SHP77 treated with DMSO at 0.1 percent for 48 hours (cell line): ENCODE results near the gene HSPB8.

Experiments
- DNase-seq: peaks from one replicate; lab custom pipeline; 2025; lab: John Stamatoyannopoulos, UW

HSPB8 gene

GRCh38 chr12:119178544-119179334 lies at the start of gene HSPB8:
HSPB8 (plus strand) TSS chr12:119178931; CDS start chr12:119179313, 382 bp downstream.
- DNase-seq, result peak; percentile 62

DNA sequence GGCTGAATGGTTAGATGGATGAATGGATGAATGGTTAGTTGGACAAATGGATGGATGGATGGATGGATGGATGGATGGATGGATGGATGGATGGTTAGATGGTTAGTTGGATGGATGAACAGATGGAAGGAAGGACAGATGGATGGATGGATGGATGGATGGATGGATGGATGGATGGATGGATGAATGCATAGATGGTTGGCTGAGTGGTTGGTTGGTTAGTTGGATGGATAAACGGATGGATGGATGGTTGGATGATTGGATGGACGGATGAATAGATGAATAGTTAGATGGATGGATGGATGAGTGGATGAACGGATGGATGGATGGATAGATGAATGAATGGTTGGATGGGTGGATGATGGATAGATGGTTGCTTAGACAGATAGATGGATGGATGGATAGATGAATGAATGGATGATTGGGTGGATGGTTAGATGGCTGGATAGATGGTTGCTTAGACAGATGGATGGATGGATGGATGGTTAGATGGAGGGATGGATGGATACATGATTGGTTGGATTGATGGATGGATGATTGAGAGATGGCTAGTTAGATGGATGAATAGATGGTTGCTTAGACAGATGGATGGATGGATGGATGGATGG lies 48.8 kb upstream of the HSPB8 start:
- no peak for DNase-seq

- no peak for DNase-seq
Observed at GRCh38 chr12:119130523-119130922, 48.2 kb upstream of the HSPB8 start.

DNA sequence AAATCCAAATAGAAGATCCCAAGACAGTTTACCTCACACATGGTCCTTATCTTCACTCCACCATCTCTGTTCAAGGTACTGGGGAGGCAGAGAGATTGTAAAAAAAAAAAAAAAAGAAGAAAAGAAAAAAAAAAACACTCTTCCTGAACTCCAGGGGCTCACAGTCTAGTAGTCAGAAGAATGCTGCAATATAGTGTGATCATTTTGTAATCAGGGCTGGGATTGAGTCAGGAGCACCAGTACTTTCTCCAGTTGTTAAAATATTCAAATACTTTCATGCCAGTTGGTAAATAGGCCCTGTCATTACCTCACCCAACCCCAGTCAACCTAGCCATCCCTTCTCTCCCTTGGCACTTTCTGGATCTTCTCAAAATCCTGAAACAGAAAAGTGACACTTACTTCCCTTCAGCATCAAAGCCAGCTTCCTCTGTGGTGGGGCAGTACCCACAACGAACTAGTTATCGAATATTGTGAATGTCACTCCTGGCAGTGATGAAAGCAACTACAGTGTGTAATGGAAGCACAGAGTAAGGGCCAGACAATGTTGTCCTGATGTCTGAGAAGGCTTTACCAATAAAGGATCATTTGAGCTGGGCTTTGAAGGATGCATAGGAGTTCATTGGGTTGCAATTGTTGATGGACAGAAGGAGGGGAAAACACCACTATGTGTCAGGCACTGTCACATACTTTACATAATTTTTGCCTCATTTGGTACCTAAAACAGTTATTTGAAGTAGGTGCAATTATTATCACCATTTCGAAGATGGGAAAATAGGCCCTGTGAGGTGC lies 44.3 kb upstream of the HSPB8 start:
- DNase-seq, result no peak

GRCh38 chr12:119136811-119137410 lies 41.8 kb upstream of the HSPB8 start:
- no peak for DNase-seq

GRCh38 chr12:119139448-119139847 lies 39.3 kb upstream of the HSPB8 start:
- DNase-seq, result no peak

- DNase-seq, result no peak
Observed at GRCh38 chr12:119145367-119145766, 33.4 kb upstream of the HSPB8 start.

DNA sequence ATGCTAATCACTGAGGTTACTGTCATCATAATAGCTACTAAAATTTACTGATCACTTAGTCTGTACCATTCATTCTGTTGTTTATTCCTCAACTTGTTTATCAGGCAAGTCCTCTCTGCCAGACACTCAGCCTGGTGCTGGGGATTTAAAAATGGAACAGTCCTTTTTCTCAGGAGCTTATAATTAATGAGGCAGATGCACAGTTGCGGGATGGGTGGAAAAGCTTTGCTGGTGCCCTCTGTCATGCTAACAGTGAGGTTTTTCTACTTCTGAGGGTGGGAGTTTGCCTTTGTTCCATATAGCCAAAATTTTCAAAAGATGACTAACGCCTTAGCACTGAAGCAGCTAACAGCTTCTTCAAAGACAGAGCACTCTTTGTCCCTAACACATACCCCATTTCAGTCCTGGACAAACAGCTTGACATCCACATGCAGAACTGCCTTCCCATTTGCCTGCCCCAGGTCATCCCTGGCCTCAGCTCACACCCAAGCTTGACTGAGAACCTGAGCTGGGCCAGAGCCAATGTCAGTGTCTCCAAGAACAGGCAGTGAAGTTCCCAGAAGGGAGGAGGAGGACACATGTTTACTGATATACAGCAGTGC lies 30.8 kb upstream of the HSPB8 start:
- no peak for DNase-seq

- no peak for DNase-seq
Observed at GRCh38 chr12:119149270-119149669, 29.5 kb upstream of the HSPB8 start.

DNA sequence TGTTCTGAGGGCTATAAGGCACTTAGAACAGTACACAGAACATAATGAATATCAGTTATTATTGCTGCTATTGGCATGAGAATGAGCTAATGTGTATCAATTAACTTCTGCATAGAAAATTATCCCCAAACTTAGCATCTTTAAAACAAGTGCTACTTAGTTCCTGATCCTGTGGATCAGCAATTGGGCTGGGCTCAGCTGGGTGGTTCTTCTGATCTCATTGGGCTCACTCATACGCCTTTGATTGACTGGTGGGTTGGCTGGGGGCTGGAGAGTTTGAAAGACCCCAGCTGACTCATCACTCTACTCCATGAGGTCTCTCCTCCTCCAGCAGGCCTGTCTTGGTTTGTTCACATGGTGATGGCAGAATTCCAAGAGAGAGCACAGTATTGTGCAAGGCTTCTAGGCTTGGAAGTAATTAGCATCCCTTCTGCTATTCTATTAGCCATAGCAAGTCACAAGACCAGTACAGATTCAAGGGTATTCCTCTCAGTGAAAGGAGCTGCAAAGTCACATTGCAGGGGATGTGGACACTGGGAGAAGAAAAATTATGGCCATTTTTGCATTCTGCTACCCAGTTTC lies 27.2 kb upstream of the HSPB8 start:
- DNase-seq, result no peak

DNA sequence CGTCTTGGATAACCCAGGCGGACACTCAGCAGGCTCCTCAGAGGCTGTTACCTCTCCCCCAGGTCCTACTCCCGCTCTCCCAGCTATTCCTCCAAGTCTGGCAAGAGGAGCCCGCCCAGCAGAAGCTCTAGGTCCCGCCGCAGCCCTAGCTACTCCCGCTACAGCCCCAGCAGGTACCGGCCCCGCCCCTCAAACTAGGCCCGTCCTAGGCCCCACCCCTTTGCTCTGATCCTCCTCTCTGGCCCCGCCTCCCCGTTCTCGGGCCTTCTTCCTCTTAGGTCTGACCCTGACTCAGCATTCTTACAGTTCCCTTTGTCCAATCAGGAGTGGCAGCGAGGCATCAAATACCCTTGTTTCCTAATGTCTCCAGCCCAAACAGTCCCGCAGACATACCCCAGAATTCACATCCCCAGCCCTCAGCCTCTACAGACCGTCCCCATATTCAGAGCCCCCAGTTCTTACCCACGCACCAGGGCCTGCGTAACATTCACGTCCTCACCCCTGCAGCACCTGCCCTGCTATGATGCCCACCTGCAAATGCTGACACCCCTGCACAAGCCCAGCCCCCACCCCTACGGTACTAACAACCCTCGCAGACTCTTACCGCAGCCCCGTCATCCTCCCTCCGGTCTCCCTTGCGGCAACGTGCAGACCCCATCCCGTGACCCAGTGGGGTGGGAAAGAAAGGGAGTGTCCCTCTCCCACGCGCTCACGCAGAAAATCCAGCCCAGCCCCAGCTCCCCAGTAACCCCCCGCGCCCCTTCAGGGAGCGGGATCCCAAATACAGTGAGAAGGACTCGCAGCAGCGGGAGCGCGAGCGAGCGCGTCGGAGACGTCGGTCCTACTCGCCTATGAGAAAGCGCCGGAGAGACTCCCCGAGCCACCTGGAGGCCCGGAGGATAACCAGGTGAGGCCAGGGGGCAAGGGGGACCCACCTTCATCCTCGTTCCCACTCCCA lies 25.0 kb upstream of the HSPB8 start:
- DNase-seq, result no peak

DNA sequence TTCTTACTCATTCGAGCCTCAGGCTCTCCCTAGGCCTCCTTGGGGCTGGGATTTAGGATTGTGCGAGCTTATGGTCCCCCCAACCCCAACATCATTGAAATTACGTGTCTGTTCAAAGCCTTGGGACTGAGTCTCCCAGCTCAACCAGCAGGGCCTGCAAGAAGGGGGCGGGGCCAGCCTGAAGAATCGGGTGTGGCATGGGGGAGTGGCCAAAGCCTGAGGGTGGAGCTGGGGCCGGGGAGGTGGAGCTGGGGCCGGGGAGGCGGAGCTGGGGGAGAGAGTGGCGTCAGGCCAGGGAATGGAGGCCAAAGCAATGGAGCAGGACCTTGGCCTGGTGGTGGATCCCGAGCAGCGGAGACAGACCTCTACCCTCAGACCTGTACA lies 24.3 kb upstream of the HSPB8 start:
- DNase-seq, result no peak

DNA sequence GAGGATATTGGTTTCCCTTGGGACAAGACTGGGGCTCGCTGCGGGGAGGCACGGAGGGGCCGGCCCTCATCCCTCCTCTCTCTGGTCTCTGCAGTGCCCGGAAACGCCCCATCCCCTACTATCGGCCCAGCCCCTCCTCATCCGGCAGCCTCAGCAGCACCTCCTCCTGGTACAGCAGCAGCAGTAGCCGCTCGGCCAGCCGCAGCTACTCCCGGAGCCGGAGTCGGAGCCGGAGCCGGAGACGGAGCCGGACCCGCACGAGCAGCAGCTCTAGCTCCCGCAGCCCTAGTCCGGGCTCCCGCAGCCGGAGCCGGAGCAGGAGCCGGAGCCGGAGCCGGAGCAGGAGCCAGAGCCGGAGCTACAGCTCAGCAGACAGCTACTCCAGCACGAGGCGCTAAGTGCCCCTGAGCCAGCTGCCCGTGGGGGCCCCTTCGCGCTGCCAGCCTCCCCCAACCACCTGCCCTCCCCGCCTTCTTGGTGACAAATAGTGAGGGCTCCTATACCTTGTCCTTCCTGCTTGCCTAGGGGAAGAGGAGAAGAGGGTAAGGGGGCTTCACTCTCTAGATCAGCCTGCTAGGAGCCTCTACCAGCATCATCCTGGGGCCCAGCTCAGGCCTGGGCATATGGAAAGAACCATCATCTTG lies 22.2 kb upstream of the HSPB8 start:
- no peak for DNase-seq

GRCh38 chr12:119157528-119157927 lies 21.2 kb upstream of the HSPB8 start:
- DNase-seq, result no peak

GRCh38 chr12:119157978-119158377 lies 20.8 kb upstream of the HSPB8 start:
- no peak for DNase-seq

- no peak for DNase-seq
Observed at GRCh38 chr12:119158402-119158801, 20.3 kb upstream of the HSPB8 start.

DNA sequence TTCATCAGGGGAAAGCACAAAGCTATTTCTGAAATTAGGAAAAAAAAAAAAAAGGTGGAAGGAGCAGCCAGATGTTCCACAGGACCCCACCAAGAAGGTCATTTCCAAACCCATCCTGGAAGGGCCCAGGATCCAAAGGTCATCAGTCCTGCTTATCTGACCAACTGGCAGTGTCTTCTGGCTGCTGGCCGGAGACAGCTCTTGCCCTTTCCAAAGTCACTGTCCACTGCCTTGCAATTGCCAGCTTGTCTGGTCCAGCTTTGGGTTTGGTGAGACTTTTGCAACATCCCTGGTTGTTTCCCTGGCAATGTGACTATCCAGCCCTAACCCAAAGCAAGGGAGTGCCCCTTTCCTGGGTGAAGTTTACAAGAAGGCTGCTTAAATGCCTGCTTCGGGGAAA lies 18.9 kb upstream of the HSPB8 start:
- no peak for DNase-seq

GRCh38 chr12:119167902-119168301 lies 10.8 kb upstream of the HSPB8 start:
- no peak for DNase-seq

- no peak for DNase-seq
Observed at GRCh38 chr12:119168721-119169120, 10.0 kb upstream of the HSPB8 start.

DNA sequence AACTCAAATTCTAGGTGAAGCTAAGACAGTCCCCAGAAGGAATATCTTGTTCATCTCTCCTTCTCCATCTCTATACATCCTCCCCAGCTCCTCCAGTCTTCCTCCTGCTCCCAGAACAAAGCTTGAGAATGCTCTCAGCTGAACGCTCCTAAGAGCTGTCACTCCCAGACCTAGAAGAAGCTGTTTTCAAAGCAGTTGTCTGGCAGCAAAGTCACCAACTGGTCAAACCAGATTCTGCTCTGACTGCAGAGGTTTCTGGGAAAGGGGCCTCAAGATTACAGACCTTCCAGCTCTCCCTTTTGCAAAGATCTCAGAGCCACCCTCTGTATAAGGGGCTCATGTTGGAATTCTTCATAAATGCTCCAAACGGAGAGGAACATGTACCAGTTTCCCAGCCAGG lies 9.6 kb upstream of the HSPB8 start:
- DNase-seq, result no peak
